Endothelial cell of umbilical vein (primary cell): ENCODE results near the gene MBTPS1. TPM values are rescaled to one million over a fixed set of nuclear protein-coding genes. Genes with fewer than 3 reads are reported as not detected.

Experiments
- BruUV-seq: library from RNA; stranded (reverse); fragments of 400-500 nt; replicated peaks from 2 replicates; lab custom pipeline; 2021; lab: Mats Ljungman, UMichigan
- CTCF ChIA-PET: fragments of 300-600, 350-600 bp; sonication (Branson Sonifier 250); formaldehyde crosslinking; loops from one replicate; lab custom pipeline; 2021; ENCODE audit warnings: antibody characterized with exemption, inconsistent platforms; lab: Charles Lee
- POLR2A ChIA-PET: fragments of 300-600, 350-600 bp; sonication (Branson Sonifier 250); formaldehyde crosslinking; loops from one replicate; lab custom pipeline; 2021; ENCODE audit warnings: antibody characterized with exemption, inconsistent platforms; lab: Charles Lee
- DNase-seq: peaks from one replicate; pipeline ENCODE4 v3.0.0-alpha.2; 2011; ENCODE audit warnings: low read depth, low spot score
- FAIRE-seq: peaks from 2 replicates; lab custom pipeline; 2011; peaks lifted over from hg19 to GRCh38; lab: Jason Lieb, UNC
- H2AFZ ChIP-seq: 2 replicates; pipeline ENCODE4 v1.6.0; 2012; ENCODE audit warnings: low read depth, low read length, control low read depth, inconsistent platforms
- H3K27ac ChIP-seq: 2 replicates; pipeline ENCODE4 v1.5.1; 2011; ENCODE audit warnings: low read depth, mild to moderate bottlenecking, control low read depth, low read length, moderate library complexity; ENCODE audit not compliant: insufficient read depth
- H3K27me3 ChIP-seq, 2 experiments: 2 replicates each; pipeline versions ENCODE4 v1.6.0 to v1.6.1; 2011; ENCODE audit warnings: low read length in 2 of 2, mixed read lengths in 1 of 2; ENCODE audit not compliant: control insufficient read depth in 2 of 2, insufficient read depth in 2 of 2
- H3K36me3 ChIP-seq, 2 experiments: 2 replicates in 1 of 2; 3 replicates in 1 of 2; pipeline ENCODE4 v1.5.1; 2011; ENCODE audit warnings: low read length in 2 of 2, mild to moderate bottlenecking in 1 of 2, moderate library complexity in 1 of 2; ENCODE audit not compliant: control insufficient read depth in 2 of 2, insufficient read depth in 2 of 2; ENCODE audit errors: extremely low read depth in 1 of 2
- H3K4me1 ChIP-seq: 3 replicates; pipeline ENCODE4 v1.5.1; 2011; ENCODE audit warnings: mild to moderate bottlenecking, low read length; ENCODE audit not compliant: control insufficient read depth, insufficient read depth; ENCODE audit errors: extremely low read depth
- H3K4me2 ChIP-seq: 2 replicates; pipeline ENCODE4 v1.6.1; 2011; ENCODE audit warnings: low read length, control low read depth, mixed read lengths; ENCODE audit not compliant: insufficient read depth
- H3K4me3 ChIP-seq, 3 experiments: fragments of 200-600 bp in 1 of 3; sonication (generic), shearing (Covaris generic) in 1 of 3; replicated peaks in 1 of 3; 2 replicates each; pipeline ENCODE4 v1.5.1; 2011 to 2016; ENCODE audit warnings: control low read depth in 3 of 3, low read length in 3 of 3, mild to moderate bottlenecking in 2 of 3, inconsistent platforms in 1 of 3, low read depth in 1 of 3, moderate library complexity in 1 of 3; ENCODE audit not compliant: insufficient read depth in 1 of 3
- H3K79me2 ChIP-seq: 2 replicates; pipeline ENCODE4 v1.6.0; 2012; ENCODE audit warnings: low read length, inconsistent platforms; ENCODE audit not compliant: control insufficient read depth, insufficient read depth
- H3K9ac ChIP-seq: replicated peaks from 2 replicates; pipeline ENCODE3; 2011; ENCODE audit warnings: low read length, control low read depth; ENCODE audit not compliant: insufficient read depth; ENCODE audit errors: extremely low read depth
- H3K9me1 ChIP-seq: replicated peaks from 3 replicates; pipeline ENCODE4 v1.6.0; 2011; ENCODE audit warnings: mild to moderate bottlenecking, low read length; ENCODE audit not compliant: control insufficient read depth, insufficient read depth; ENCODE audit errors: extremely low read depth
- H3K9me3 ChIP-seq: replicated peaks from 2 replicates; pipeline ENCODE4 v1.5.1; 2012; ENCODE audit warnings: low read length, inconsistent platforms; ENCODE audit not compliant: control insufficient read depth, insufficient read depth
- H4K20me1 ChIP-seq: replicated peaks from 2 replicates; pipeline ENCODE3; 2011; ENCODE audit warnings: mild to moderate bottlenecking, low read length; ENCODE audit not compliant: control insufficient read depth, insufficient read depth; ENCODE audit errors: extremely low read depth
- EZH2 ChIP-seq: IDR thresholded peaks from 2 replicates; pipeline ENCODE4 v1.6.1; 2012; ENCODE audit warnings: borderline replicate concordance, low read depth, mild to moderate bottlenecking, moderate library complexity, low read length, inconsistent platforms; ENCODE audit not compliant: severe bottlenecking
- FOS ChIP-seq: IDR thresholded peaks from 2 replicates; pipeline ENCODE4 v1.6.1; 2011; ENCODE audit warnings: mild to moderate bottlenecking, low read length, moderate library complexity, borderline replicate concordance; ENCODE audit not compliant: insufficient read depth
- GATA2 ChIP-seq: IDR thresholded peaks from 2 replicates; pipeline ENCODE4 v1.7.0; 2011; ENCODE audit warnings: low read depth, mild to moderate bottlenecking, moderate library complexity, mixed read lengths, low read length; ENCODE audit not compliant: insufficient read length, insufficient read depth
- JUN ChIP-seq: IDR thresholded peaks from 2 replicates; pipeline ENCODE4 v1.6.1; 2011; ENCODE audit warnings: borderline replicate concordance, low read depth; ENCODE audit not compliant: insufficient read length, insufficient read depth
- MAX ChIP-seq: IDR thresholded peaks from 2 replicates; pipeline ENCODE4 v1.6.1; 2011; ENCODE audit not compliant: insufficient read depth, insufficient read length
- MYC ChIP-seq: IDR thresholded peaks from one replicate; pipeline ENCODE4 v1.6.1; 2011; ENCODE audit warnings: mild to moderate bottlenecking, low read depth, low read length
- POLR2A ChIP-seq: IDR thresholded peaks from 2 replicates; pipeline ENCODE4 v1.6.1; 2012; ENCODE audit warnings: low read depth, mild to moderate bottlenecking, control low read depth, low read length
- POLR2AphosphoS5 ChIP-seq: IDR thresholded peaks from 2 replicates; pipeline ENCODE4 v1.6.1; 2012; ENCODE audit warnings: low read depth, mild to moderate bottlenecking, control low read depth, low read length, moderate library complexity; ENCODE audit not compliant: insufficient read depth
- dilution Hi-C: fragments of 300-500 bp; cut with MboI; formaldehyde crosslinking; loops from one replicate; pipeline ENCODE4 v1.15.0; 2019; ENCODE audit warnings: low sequenced_read_pairs; ENCODE audit not compliant: extremely low pct_ligation_motif_present
- intact Hi-C: fragments of 100-400 bp; cut with micrococcal nuclease; formaldehyde crosslinking; loops from one replicate; pipeline ENCODE4 v1.10.0; 2022
- polyA plus RNA-seq, 4 experiments: library from polyadenylated mRNA; depleted of rRNA in 3 of 4; stranded (reverse) in 3 of 4; unstranded in 1 of 4; fragments of >200 nt; gene quantifications; 2 replicates each; pipeline versions ENCODE4 v1.2.1 to v1.2.3, GENCODE V29; 2011 to 2012; ENCODE audit warnings: missing spikeins in 1 of 4
- total RNA-seq: library from RNA; stranded (reverse); gene quantifications from 2 replicates; pipeline ENCODE4 v1.2.3, GENCODE V29; 2021
- TF ChIP-seq, protein P1 (sequence below), 2 donors: IDR thresholded peaks; 1 replicate in 1 of 2; 2 replicates in 1 of 2; pipeline ENCODE4 v1.5.1; 2011; ENCODE audit warnings: low read length in 2 of 2, mild to moderate bottlenecking in 2 of 2, moderate library complexity in 2 of 2, control low read depth in 1 of 2, inconsistent platforms in 1 of 2, low read depth in 1 of 2; ENCODE audit not compliant: insufficient read depth in 1 of 2; ENCODE audit errors: extremely low read depth in 1 of 2

Gene MBTPS1
- total and polyA plus RNA-seq, 2 donors (not counting 3 experiments of a cell fraction or from before 2014, with no cell fraction given), result 82.3 to 99.6 TPM

DNA sequence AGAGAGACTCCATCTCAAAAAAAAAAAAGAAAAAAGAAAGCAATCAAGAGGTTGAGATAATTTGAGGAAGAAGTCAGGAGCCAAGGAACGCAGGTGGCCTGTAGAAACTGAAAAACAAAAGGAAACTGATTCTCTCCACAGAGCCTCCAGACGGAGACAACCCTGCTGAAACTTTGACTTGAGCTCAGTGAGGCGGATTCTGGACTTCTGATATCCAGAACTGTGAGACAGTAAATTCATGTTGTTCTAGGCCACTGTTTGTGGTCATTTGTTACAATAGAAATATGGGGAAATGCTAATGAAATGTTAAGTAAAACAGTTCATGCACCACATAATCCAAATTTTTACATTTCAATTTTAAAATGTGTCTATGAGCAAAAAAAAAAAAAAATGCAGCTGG is 5.2 kb downstream of the MBTPS1 start:
- H2AFZ ChIP-seq, result no peak overlapping the region
- POLR2A ChIA-PET, result no interaction called here
- H3K4me2 ChIP-seq, result no peak overlapping the region
- H3K36me3 ChIP-seq, result peaks cover 0 to 10% of the 10 kb centered on the region in 2 experiments
- peaks cover 4% of the 10 kb centered on the region for H4K20me1 ChIP-seq
- H3K27ac ChIP-seq, result no peak overlapping the region
- H3K9ac ChIP-seq, result no peak overlapping the region
- intact Hi-C loops (no loop called here), dilution Hi-C loops (no loop called here)
- H3K9me1 ChIP-seq, result no peaks in the 10 kb centered on the region
- no peak overlapping the region for H3K4me3 ChIP-seq
- no peak for TF ChIP-seq POLR2AphosphoS5
- no peak for TF ChIP-seq EZH2
- no peak for TF ChIP-seq POLR2A
- TF ChIP-seq MYC, result no peak
- TF ChIP-seq FOS, result no peak
- TF ChIP-seq MAX, result no peak
- TF ChIP-seq, protein P1, sequence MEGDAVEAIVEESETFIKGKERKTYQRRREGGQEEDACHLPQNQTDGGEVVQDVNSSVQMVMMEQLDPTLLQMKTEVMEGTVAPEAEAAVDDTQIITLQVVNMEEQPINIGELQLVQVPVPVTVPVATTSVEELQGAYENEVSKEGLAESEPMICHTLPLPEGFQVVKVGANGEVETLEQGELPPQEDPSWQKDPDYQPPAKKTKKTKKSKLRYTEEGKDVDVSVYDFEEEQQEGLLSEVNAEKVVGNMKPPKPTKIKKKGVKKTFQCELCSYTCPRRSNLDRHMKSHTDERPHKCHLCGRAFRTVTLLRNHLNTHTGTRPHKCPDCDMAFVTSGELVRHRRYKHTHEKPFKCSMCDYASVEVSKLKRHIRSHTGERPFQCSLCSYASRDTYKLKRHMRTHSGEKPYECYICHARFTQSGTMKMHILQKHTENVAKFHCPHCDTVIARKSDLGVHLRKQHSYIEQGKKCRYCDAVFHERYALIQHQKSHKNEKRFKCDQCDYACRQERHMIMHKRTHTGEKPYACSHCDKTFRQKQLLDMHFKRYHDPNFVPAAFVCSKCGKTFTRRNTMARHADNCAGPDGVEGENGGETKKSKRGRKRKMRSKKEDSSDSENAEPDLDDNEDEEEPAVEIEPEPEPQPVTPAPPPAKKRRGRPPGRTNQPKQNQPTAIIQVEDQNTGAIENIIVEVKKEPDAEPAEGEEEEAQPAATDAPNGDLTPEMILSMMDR (IDR thresholded peaks at IDR 0.05; ENCODE audit: extremely low read depth in 1 of 2, insufficient read depth in 1 of 2, low read depth in 1 of 2, low read length in 2 of 2), result no peak
- no peak for TF ChIP-seq GATA2
- no peak for TF ChIP-seq JUN
- H3K9me3 ChIP-seq, result no peaks in the 10 kb centered on the region
- no peaks in the 10 kb centered on the region for H3K27me3 ChIP-seq
- H3K79me2 ChIP-seq, result peaks cover 80% of the 10 kb centered on the region
- peaks cover 6% of the 10 kb centered on the region for H3K4me1 ChIP-seq
- FAIRE-seq (no peak), DNase-seq (no peak)
- CTCF ChIA-PET, result no interaction called here
- BruUV-seq, result no TSS peak
